UCSD-AML1 (cell line): Measurements from ENCODE around the gene ALDH3B1.

Experiments
- DNase-seq: peaks from one replicate; lab custom pipeline; 2025; ENCODE audit not compliant: unreplicated experiment; lab: John Stamatoyannopoulos, UW

ALDH3B1 gene

GRCh38 chr11:68030318-68031143 is 20.4 kb downstream of the ALDH3B1 start, which contains the start of gene NDUFS8:
Gene NDUFS8, plus strand, starts transcription at chr11:68030681. Its CDS starts 1,471 bp downstream, at chr11:68032152.
- peak; percentile 94 for DNase-seq

- no peak for DNase-seq
Measured at GRCh38 chr11:68031144-68031464, 21.0 kb downstream of the ALDH3B1 start.

GRCh38 chr11:68032003-68032402 is 21.9 kb downstream of the ALDH3B1 start:
- DNase-seq, result no peak

GRCh38 chr11:68032997-68033707 is 23.0 kb downstream of the ALDH3B1 start:
- no peak for DNase-seq

- no peak for DNase-seq
Measured at GRCh38 chr11:68033708-68034045, 23.6 kb downstream of the ALDH3B1 start.

- DNase-seq, result no peak
Measured at GRCh38 chr11:68035266-68035876, 25.2 kb downstream of the ALDH3B1 start.

- DNase-seq, result no peak
Measured at GRCh38 chr11:68036141-68036716, 26.1 kb downstream of the ALDH3B1 start.

- peak; percentile 87 for DNase-seq
Measured at GRCh38 chr11:68036717-68037239, 26.7 kb downstream of the ALDH3B1 start.

GRCh38 chr11:68037411-68038225 is 27.5 kb downstream of the ALDH3B1 start:
- peak; percentile 61 for DNase-seq

- no peak for DNase-seq
Measured at GRCh38 chr11:68038226-68038717, 28.1 kb downstream of the ALDH3B1 start.

- peak; percentile 90 for DNase-seq
Measured at GRCh38 chr11:68038718-68039525, 28.8 kb downstream of the ALDH3B1 start, which contains the start of gene TCIRG1. Gene TCIRG1, plus strand, starts transcription at chr11:68039025. Its CDS starts 2,247 bp downstream, at chr11:68041272.

- DNase-seq, result no peak
Measured at GRCh38 chr11:68039526-68040086, 29.5 kb downstream of the ALDH3B1 start.

GRCh38 chr11:68040101-68040956 is 30.2 kb downstream of the ALDH3B1 start:
- peak; percentile 73 for DNase-seq

- no peak for DNase-seq
Measured at GRCh38 chr11:68040957-68041591, 30.9 kb downstream of the ALDH3B1 start.

- no peak for DNase-seq
Measured at GRCh38 chr11:68041617-68042218, 31.6 kb downstream of the ALDH3B1 start.

GRCh38 chr11:68042219-68043028 is 32.3 kb downstream of the ALDH3B1 start:
- no peak for DNase-seq

GRCh38 chr11:68043029-68043348 is 32.9 kb downstream of the ALDH3B1 start:
- no peak for DNase-seq
